GM12864 (cell line): ENCODE measurements around the gene ANTXR1.

Source experiments
- DNase-seq: peaks from one replicate; pipeline ENCODE4 v3.0.0-alpha.2; 2011; ENCODE audit warnings: low read depth
- H3K4me3 ChIP-seq: 2 replicates; pipeline ENCODE4 v1.5.1; 2011; ENCODE audit warnings: mild to moderate bottlenecking, low read depth, low read length, control low read depth
- CTCF ChIP-seq: IDR thresholded peaks from 2 replicates; pipeline ENCODE4 v1.5.1; 2011; ENCODE audit warnings: low read depth, mild to moderate bottlenecking, moderate library complexity, low read length, control low read depth, inconsistent platforms; ENCODE audit errors: missing control alignments

The ANTXR1 gene

GRCh38 chr2:69057660-69058059, 44.7 kb downstream of the ANTXR1 start:
- no peak for DNase-seq
- TF ChIP-seq CTCF, result no peak
- H3K4me3 ChIP-seq, result no peak overlapping the region

GRCh38 chr2:69059731-69060290, 46.8 kb downstream of the ANTXR1 start:
- no peak overlapping the region for H3K4me3 ChIP-seq
- DNase-seq, result no peak
- TF ChIP-seq CTCF, result no peak

GRCh38 chr2:69060938-69061501, 48.0 kb downstream of the ANTXR1 start:
- DNase-seq, result no peak
- TF ChIP-seq CTCF, result no peak
- no peak overlapping the region for H3K4me3 ChIP-seq

GRCh38 chr2:69061525-69061924, 48.5 kb downstream of the ANTXR1 start:
- H3K4me3 ChIP-seq, result no peak overlapping the region
- TF ChIP-seq CTCF, result no peak
- no peak for DNase-seq

GRCh38 chr2:69062307-69062962, 49.5 kb downstream of the ANTXR1 start:
- no peak for DNase-seq

GRCh38 chr2:69065735-69066336, 52.9 kb downstream of the ANTXR1 start:
- TF ChIP-seq CTCF, result no peak
- no peak for DNase-seq
- H3K4me3 ChIP-seq, result no peak overlapping the region

More at GRCh38 chr2:69062307-69062962, 49.5 kb downstream of the ANTXR1 start:
- H3K4me3 ChIP-seq, result no peak overlapping the region
- TF ChIP-seq CTCF, result no peak
